HG03045 (cell line): ENCODE results near the gene ITM2A.

Experiments
- ATAC-seq: cut with Tn5 transposase; IDR thresholded peaks from one replicate; pipeline ENCODE4 v1.9.1; 2021; ENCODE audit warnings: mild to moderate bottlenecking, moderate library complexity; ENCODE audit not compliant: unreplicated experiment

The ITM2A gene

DNA sequence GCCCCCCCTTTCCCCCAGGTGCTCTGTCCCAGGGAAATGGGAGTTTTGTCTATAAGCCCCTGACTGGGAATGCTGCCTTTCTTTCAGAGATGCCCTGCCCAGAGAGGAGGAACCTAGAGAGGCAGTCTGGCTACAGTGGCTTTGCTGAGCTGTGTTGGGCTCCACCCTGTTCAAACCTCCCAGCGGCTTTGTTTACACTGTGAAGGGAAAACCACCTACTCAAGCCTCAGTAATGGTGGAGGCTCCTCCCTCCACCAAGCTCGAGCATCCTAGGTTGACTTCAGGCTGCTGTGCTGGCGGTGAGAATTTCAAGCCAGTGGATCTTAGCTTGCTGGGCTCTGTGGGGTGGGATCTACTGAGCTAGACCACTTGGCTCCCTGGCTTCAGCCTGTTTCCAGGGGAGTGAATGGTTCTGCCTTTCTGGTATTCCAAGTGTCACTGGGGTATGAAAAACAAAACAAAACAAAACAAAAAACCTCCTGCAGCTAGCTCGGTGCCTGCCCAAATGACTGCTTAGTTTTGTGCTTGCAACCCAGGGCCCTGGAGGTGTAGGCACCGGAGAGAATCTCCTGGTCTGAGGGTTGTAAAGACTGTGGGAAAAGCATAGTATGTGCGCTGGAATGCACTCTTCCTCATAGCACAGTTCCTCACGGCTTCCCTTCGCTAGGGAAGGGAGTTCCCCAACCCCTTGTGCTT lies 41.7 kb downstream of the ITM2A start:
- ATAC-seq, result no peak
